GM19238 (cell line): ENCODE data around the gene TRAF1.

Experiments used
- DNase-seq: peaks from one replicate; pipeline ENCODE4 v3.0.0; 2011; ENCODE audit warnings: low spot score; ENCODE audit not compliant: insufficient read length

Gene TRAF1

DNA sequence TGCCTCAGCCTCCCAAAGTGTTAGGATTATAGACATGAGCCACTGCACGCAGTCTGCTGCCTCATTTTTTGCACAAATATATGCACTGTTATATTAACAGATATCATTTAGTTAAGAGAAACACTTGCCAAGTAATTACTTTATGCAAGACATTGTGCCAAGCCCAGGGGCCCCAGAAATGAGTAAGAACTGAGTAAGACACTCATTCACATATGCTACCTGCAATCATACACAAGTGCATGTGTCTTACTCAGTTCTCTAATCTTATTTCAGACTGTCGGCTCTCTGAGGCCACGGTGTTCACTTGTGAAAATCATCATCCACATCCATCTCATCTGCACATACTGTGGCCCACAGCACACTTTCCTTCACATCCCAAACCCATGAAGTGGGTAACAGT lies 16.0 kb downstream of the TRAF1 start:
- DNase-seq = no peak

DNA sequence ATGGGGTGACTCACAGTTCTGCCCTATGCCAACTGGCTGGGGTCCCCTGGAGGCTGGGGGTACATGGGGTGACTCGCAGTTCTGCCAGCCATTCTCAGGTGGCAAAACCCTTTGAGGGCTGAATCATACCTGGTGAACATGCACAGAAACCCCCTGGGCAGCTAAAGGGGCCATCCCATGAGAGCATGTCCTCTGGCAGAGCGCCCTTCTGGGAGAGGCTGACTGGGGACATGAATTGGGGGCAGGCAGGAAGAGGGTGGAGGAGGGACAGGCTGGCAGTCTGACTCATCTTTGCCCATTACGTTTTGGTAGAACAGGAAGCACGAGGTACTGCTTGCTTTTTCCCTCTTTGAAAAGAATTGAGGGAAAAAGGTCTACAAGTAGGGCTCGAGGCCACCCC lies 16.7 kb downstream of the TRAF1 start:
- no peak for DNase-seq

DNA sequence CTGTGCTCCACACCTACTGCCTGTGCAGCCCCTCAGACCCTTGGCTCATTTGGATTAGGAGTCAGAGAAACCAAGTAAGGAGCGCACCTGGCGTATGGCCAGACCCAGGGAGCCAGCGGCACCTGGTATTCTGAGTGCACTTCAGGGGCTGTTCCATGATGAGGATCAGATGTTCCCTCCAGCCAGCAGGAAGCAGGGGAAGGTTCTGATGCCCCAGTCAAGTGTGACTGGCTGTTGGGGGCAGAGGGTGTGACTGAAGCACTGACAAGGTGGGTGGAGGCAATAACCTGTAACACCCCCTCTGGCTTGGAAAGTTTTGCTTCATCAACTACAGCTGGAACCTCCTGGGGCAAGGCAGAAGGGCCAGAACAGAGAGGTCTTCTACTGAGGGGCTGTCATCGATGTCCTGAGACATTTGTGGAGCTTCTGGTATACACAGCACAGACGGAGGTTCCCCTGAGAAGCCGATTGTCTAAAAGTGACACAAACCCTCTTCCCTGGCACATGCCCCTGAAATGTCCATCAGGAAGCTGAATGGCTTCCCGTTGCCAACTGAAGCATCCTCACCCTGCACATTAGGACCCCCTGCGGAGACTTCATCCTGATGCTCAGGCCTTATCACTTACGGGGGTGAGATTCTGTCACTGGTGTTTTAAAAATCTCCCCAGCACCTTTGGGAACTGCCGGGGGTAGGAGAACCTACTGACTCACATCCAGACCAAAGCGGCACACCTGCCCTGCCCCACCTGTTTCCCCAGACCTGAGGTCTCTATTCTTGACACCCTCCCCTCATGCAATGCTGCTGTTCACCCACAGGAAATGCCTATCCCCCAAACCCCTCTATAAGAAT lies 21.1 kb downstream of the TRAF1 start:
- DNase-seq = no peak

DNA sequence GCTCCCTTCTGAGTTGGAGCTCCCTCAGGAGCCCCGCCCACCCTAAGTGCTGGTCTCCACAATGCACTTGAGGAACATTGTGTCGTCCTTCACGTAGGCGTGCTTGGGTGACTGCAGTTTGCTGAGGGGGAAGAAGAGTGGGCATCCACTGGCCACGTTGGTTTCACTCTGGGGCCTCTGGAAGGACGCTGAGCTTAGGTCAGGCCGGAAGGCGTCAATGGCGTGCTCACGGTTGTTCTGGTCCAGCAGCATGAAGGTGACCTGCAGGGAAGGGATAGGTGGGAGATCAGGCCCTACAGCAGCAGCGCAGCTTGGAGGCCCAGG lies 21.7 kb downstream of the TRAF1 start:
- DNase-seq = no peak

DNA sequence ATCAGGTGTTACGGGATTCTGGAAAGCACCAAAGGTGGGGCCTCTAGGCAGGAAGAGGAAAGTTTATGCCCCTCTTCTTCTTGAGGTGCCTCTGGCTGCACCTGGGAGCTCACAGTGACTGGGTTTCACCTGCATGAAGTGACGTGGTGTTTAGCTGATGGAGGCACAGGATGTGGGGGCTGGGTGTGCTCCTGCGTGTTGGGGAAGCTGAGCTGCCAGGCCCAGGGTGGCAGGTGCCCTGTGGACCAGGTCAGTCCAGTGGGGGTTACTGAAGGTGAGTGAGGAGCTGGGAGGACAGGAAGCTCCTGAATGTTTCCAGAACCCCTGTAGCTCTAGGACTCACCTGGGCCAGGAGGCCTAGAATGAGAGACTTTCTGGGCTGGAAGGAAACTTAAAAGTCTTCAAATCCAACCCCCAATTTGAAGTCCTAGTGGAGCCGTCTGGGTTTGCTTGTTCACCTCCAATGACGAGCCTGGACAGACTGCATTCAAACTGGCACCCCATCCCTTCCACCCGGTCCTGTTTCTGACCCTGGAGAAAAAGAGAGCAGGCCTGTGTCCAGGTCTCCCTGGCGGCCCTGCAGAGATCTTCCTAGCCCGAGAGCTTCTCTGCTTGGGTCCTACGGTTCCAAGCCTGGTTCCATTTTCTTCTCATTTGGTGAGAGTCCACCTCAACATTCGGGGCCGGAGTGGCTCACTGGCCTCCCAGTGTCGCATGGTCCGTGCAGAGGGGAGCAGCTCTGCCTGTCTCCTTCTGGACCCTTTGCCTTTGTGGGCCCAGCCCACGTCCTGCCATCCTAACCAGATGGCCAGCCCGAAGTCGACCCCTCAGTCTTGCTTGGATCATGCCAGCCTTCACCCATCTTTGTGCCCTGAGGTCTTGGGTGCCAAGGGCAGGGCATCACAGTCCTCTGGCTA lies 22.3 kb downstream of the TRAF1 start:
- no peak for DNase-seq

DNA sequence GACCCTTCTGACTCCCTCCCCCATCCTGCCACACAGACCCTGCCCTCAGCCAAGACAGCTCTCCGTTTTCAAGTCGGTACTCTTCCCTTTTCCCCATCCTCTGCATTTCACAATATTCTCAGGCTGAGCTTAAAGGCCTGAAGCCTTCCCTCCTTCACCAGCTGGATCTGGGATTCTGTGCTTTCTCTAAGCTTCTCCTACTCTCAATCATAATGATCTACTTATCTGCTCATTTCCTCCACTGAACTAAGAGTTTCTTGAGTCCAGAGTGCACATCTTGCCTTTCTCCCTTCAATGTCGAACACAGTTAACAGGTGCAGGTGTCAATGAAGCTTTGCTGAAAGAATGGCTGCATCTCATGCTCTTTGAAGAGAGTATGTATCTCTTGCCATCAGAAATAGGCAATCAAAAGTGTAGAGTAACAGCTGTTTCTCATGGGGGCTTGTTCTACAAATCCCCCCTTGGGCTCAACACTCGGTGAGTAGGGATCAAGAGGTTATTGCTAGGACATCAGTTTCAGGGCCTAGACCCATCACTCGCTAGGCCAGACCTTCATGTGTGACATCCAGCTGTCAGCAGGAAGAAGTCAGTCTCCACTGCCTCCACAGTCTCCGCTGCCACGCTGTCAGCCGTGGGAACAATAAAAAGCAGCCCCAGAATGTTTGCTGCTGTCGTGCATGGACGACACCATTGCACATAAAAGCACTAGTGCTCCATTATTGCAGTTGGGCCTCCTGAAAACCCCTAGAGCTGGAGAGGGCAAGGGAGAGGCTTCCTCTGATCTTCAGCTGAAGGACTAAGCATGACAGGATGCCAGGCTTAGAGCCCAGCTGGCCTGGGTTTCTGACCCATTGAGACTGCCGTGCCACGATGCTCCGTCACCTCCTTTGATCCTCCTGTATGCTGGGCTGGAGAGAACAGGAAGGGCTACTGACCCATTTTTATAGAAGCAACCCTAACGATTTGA lies 23.7 kb downstream of the TRAF1 start:
- no peak for DNase-seq

DNA sequence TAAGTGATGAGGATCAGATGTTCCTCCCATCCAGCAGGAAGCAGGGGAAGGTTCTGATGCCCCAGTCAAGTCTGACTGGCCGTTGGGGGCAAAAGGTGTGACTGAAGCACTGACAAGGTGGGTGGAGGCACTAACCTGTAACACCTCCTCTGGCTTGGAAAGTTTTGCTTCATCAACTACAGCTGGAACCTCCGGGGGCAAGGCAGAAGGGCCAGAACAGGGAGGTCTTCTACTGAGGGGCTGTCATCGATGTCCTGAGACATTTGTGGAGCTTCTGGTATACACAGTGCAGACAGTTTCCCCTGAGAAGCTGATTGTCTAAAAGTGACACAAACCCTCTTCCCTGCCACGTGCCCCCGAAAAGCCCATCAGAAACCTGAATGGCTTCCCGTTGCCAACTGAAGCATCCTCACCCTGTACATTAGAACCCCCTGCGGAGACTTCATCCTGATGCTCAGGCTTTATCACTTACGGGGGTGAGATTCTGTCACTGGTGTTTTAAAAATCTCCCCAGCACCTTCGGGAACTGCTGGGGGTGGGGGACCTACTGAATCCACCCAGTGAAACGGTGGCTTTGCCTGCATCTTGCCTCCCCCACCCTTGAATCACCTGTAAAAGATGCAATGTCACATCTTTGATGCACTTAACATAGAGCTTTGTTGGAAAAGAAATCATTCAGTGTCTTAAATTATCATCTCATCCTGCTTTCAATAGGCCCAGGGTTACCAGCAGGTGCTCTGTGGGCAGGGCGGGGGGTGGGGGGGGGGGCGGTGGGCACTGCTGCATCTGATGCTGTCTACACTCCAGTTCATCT lies 24.6 kb downstream of the TRAF1 start:
- DNase-seq = no peak

DNA sequence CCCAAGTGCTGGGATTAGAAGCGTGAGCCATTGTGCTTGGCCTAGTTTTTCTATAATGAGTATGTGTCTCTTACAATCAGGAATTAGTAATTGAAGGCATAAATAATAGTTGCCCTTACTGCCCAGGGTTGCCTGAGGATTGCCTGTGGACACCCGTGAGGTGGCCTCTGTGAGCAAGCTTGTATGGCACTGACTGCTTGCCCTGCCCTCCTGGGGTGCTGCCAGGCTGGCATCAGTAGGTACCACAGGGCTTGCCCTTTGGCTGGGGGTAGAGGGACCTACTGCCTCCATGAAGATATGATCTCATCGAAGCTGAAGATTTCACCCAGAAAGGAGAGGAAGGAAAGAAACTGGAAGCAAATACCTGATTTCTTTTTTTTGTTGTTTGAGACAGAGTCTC lies 25.8 kb downstream of the TRAF1 start:
- DNase-seq = no peak

DNA sequence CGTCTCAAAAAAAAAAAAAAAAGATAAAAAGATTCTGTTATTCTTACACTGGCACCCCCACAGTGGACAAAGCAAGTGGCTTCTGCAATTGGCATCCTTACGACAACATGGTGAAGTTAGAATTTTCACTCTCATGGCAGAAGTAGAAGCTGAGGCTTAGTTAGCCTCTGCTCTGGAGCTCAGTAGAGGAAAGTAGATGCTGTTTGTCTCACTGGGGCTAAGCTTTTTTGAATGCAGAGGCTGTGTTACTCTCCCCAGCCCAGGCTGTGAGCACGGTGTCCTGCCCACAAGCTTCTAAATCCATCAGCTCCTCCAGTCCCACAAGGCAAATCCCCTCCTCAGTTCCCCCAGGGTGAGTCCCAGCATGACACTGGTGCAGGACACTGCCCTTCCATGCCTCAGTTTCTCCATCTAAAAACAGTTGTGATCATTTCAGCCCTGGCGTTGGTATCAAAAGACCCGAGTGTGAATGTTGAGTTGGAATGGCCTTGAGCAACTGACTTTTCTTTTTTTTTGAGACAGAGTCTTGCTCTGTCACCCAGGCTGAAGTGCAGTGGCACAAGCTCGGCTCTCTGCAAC lies 27.0 kb downstream of the TRAF1 start:
- DNase-seq = no peak

DNA sequence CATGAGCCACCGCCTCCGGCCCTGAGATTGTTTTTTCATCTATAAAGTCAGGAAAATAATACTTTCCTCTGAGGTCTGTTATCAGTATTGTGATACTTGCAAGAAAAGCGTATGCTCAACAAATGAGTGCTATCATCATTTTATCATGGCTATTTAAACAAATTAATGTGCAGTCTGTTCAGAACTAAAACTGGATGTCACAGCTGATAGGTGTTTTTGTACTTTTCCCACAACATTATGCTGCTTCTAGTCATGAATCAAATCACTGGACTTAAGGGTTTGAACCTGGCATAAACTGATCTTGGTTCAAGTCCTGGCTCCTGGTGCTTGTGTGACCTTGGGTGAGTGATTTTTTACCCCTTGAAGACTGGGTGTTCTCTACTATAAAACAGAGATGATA lies 28.2 kb downstream of the TRAF1 start:
- DNase-seq = no peak

DNA sequence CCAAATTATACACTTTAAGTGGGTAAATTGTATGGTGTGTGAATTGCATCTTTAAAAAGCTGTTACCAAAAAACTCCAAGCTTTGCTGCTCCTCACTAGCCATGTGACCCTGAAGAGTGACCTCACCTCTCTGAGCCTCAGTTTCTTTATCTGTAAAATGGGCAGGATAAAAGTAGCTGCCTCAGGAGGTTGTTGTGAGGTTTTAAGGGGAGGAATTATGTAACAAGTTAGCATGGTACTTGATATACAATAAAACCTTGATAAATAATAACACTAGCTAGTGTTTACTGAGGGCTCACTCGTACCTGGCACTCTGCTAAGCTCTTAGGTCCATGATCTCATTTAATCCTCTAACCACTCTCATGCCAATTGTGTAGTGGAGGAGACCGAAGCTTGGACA lies 30.6 kb downstream of the TRAF1 start:
- no peak for DNase-seq

DNA sequence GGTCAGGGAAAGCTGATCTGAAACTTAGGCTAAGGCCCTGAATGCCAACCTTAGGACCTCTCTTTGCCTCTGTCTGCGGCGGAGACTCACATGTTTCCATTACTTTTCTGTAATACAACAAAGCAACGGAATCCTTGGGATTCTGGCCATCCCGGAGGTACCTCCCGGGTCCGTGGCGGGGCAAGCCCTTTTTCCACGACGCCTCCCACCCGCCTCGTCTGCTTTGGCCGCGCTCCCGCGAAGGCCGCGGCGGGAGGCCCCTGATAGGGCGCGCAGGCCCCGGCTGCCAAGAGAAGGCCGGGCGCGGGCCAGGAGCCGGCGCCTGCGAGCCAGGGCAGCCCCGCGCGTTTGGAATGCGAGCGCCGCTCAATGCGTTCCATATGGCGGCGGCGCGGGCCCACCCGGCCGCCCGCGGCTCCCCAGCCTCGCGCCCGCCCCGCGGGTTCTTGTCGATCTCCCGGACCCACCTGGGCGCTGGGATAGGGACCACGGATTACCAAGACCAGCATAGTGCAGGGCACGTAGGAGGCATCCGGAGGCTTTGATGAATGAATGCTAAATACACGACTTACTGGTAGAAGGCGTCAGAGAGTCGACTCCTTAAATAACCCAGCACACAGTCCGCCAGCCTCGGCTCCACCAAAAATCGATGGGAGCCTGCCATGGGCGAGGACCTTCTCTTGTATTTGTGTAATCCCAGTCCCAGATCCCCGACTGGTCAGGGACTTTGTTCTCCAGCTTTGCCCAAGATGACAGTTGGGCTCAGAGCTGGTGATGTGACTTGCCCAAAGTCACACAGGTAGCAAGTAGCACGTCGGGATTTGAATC lies 32.1 kb downstream of the TRAF1 start:
- no peak for DNase-seq

DNA sequence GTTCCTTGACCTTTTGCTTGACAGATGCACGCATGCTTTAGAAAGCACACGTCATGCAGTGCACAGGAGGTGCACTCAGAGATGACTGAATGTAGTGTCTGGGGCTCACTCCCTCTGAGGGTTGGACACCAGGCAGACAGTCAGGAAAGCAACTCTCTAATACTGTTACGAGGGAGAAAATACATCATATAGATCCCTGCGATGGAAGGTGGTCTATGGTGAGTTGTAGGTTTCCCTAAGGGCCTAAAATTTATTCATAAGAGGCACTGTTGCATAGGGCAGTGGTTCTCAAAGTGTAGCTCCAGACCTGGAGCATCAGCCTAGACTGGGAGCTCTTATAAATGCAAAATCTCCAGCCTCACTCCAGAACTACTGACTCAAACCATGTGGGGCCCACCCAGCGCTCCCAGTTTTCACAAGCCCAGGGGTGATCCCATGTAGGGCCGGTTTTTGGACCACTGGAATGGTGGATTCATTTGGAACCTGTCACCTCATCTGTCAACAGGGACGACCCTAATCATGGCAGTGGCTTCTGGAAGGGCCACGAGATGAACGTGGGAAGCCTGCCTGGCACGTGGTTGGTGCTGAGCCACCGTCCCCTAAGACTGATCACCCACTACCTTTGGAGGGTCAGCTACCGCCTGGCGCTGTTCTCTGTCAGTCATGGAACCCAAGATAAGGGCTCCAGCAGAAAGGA lies 32.8 kb downstream of the TRAF1 start:
- no peak for DNase-seq

DNA sequence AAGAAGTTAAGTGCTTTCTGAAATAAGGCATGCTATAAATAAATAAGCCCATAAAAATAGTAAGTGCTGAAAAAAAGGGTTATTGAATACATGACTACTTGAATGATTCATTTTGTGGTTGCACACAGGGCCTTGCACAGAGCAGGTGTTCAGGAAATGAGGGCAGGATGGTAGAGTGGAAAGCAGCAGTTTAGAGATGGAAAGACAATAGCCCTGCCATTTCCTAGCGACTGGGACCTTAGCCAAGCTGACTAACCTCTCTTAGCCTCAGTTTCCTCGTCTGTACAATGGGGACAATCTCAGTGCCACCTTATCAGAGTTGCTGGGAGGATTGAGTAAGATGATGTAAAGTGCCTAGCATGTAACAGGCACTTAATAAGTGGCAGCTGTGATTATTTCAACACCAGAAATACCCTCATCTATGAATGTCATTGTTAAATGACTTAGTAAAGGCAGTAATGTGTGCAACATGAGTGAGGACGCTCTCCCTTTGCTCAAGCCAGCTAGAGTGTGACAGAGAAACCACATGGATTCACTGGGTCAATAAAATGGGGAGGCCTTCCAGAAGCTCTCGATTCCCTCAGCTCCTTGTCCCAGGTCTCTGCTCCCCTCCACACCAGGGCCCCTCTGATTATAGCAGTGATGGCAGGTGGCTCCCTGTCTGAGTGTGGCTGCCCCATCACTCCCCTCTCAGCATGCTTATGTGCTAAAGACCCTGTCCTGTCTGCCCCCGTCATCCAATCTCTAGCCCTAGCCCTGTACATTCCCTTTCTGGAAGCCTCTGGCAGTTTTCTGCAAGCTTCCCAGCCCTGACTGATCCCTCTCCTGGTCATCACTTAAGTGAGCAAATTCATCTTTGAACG lies 33.6 kb downstream of the TRAF1 start:
- DNase-seq = peak; percentile 71

DNA sequence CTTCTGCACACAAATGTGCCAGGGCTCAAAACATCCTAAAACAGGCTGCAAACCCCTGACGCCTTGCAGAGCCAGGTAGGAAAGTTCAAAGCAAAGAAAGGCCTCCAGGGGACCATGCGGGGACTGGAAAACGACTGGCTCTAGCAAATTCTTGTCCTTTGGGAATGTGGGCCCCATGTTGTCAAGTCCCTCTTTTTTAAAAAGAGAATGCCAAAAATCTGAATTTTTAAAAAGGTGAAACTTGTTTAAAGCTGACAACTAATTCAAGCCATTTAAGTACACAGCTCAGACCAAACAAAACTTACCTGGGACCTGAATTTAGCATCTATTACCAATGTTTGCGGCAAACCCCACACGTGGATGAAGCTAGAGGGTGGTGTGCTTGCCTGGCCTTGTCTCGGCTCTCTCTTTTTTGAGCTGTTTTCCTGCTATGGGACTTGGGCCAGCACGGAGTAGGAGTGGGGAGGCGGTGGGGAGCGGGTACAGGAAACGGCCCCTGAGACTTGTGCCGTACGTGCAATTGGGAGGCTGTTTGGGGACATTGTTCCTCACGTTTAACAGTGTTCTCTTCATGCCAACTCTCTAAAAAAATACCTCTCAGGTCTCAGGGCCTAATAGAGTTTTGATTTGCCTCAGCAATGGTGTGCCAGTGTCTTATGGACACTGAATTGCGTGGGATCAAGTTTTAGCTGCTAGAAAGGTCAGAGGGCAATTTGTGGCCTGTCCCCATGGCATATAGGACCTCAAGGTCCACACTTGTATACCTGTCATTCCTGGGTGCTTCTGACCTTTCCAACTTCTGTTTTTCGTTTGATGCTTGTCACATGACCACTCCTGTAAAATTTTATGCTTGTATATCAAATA lies 34.5 kb downstream of the TRAF1 start:
- no peak for DNase-seq

DNA sequence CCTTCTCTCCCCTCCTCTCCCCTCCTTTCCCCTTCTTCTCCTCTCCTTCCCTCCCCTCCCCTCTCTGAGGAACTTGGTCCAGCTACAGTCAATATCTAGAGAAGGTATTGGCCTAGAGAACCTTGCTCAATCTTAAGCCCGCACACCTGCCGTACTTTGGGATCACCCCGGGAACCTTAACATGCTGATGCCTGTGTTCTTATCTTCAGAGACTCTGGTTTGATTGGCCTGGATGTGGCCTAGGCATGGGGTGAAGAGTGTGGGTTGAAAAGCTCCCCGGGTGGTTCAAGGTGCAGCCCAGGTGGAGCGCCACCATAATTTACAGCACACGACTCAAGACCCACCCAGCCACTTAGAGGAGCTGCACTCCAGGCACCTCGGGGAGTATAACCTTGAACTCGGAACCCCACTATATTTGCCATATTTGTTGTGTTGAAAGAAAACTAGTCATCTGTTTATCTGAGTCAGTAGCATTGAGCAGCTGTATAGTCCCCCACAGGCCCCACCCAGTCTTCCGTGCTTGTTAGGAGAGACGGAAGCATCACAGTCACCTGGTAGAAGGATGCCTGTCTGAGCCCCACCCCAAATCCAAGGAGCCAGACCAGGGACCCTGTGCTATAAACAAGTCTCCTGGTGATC lies 35.2 kb downstream of the TRAF1 start:
- DNase-seq = no peak
